Glomerular visceral epithelial cell (primary cell): Measurements from ENCODE around the gene DUSP22.

Source experiments
- DNase-seq: peaks from one replicate; pipeline ENCODE4 v3.0.0-alpha.2; 2016; ENCODE audit errors: extremely low spot score

DUSP22 gene

GRCh38 chr6:351867-352289 is 59.6 kb downstream of the DUSP22 start:
- DNase-seq = no peak

- no peak for DNase-seq
These were observed 60.2 kb downstream of the DUSP22 start for GRCh38 chr6:352474-352873.

GRCh38 chr6:352896-353470 is 60.7 kb downstream of the DUSP22 start:
- no peak for DNase-seq

- DNase-seq = no peak
These were observed 61.6 kb downstream of the DUSP22 start for GRCh38 chr6:353642-354614.

- no peak for DNase-seq
These were observed 62.5 kb downstream of the DUSP22 start for GRCh38 chr6:354631-355280.

- DNase-seq = no peak
These were observed 63.3 kb downstream of the DUSP22 start for GRCh38 chr6:355373-356208.

GRCh38 chr6:356828-357251 is 64.6 kb downstream of the DUSP22 start:
- DNase-seq = no peak

GRCh38 chr6:357261-357790 is 65.0 kb downstream of the DUSP22 start:
- no peak for DNase-seq

GRCh38 chr6:357791-358341 is 65.6 kb downstream of the DUSP22 start:
- no peak for DNase-seq

- no peak for DNase-seq
These were observed 66.1 kb downstream of the DUSP22 start for GRCh38 chr6:358432-358831.

GRCh38 chr6:358847-359246 is 66.6 kb downstream of the DUSP22 start:
- DNase-seq = no peak

- no peak for DNase-seq
These were observed 67.2 kb downstream of the DUSP22 start for GRCh38 chr6:359261-360035.

- no peak for DNase-seq
These were observed 68.1 kb downstream of the DUSP22 start for GRCh38 chr6:360349-360748.

- DNase-seq = no peak
These were observed 68.6 kb downstream of the DUSP22 start for GRCh38 chr6:360764-361373.

- DNase-seq = no peak
These were observed 69.3 kb downstream of the DUSP22 start for GRCh38 chr6:361411-362132.

- DNase-seq = no peak
These were observed 70.1 kb downstream of the DUSP22 start for GRCh38 chr6:362231-362923.

- no peak for DNase-seq
These were observed 70.6 kb downstream of the DUSP22 start for GRCh38 chr6:362924-363249.

GRCh38 chr6:363291-363690 is 71.0 kb downstream of the DUSP22 start:
- DNase-seq = no peak

- DNase-seq = no peak
These were observed 71.6 kb downstream of the DUSP22 start for GRCh38 chr6:363909-364308.
